Measurements from ENCODE around the gene SDC4. TPM values are rescaled to one million over a fixed set of nuclear protein-coding genes. Genes with fewer than 3 reads are reported as not detected.

The SDC4 gene
- total RNA-seq, 4 donors from 2014 or later, result 41.2 to 72.5 (median 63.4) TPM

GRCh38 chr20:45290677-45291355, 57.4 kb downstream of the SDC4 start:
- Histone ChIP-seq H3K4me1 (peaks cover 0 to 40% (median 4%) of the 10 kb centered on the region in 4 donors), H3K36me3 (no peaks in the 10 kb centered on the region), H3K4me3 (no peak overlapping the region), H3K27me3 (no peaks in the 10 kb centered on the region), H3K9me3 (no peaks in the 10 kb centered on the region), H3K27ac (peak overlapping the region in 1 of 4 donors; percentile 66)
- DNase-seq (ENCODE audit: low spot score in 2 of 2), result peak; percentile 86 to 93
- TF ChIP-seq EP300 (IDR thresholded peaks at IDR 0.05), result peak in 1 of 2 donors; percentile 22
- peak; percentile 71 to 93 (median 88) for TF ChIP-seq CTCF (IDR thresholded peaks at IDR 0.05)
- TF ChIP-seq POLR2A (IDR thresholded peaks at IDR 0.05), result no peak
- 19 to 20% methylated on average over 7 to 8 of the region's 8 CpGs for WGBS, 2 donors

GRCh38 chr20:45289942-45290676, 58.1 kb downstream of the SDC4 start:
- no peaks in the 10 kb centered on the region for H3K36me3 ChIP-seq
- peak in 1 of 2 donors; percentile 14 for DNase-seq (ENCODE audit: low spot score in 2 of 2)
- H3K27ac ChIP-seq, result peak overlapping the region in 1 of 4 donors; percentile 66
- WGBS, 2 donors, result 63 to 64% methylated on average over 13 of the region's 13 CpGs
- peaks cover 0 to 40% (median 4%) of the 10 kb centered on the region in 4 donors for H3K4me1 ChIP-seq
- no peaks in the 10 kb centered on the region for H3K9me3 ChIP-seq
- H3K4me3 ChIP-seq, result no peak overlapping the region
- TF ChIP-seq EP300 (IDR thresholded peaks at IDR 0.05) (no peak), CTCF (IDR thresholded peaks at IDR 0.05) (no peak), POLR2A (IDR thresholded peaks at IDR 0.05) (no peak)
- no peaks in the 10 kb centered on the region for H3K27me3 ChIP-seq

GRCh38 chr20:45288860-45289259, 59.4 kb downstream of the SDC4 start:
- TF ChIP-seq POLR2A (IDR thresholded peaks at IDR 0.05), result no peak
- TF ChIP-seq CTCF (IDR thresholded peaks at IDR 0.05), result no peak
- no peak for TF ChIP-seq EP300 (IDR thresholded peaks at IDR 0.05)
- Histone ChIP-seq H3K9me3 (no peaks in the 10 kb centered on the region), H3K4me3 (no peak overlapping the region), H3K27me3 (no peaks in the 10 kb centered on the region), H3K36me3 (no peaks in the 10 kb centered on the region), H3K4me1 (peaks cover 0 to 31% (median 4%) of the 10 kb centered on the region in 4 donors), H3K27ac (no peak overlapping the region)
- no peak for DNase-seq (ENCODE audit: low spot score in 2 of 2)
- 91 to 92% methylated on average over 5 of the region's 5 CpGs for WGBS, 2 donors

GRCh38 chr20:45288376-45288775, 59.8 kb downstream of the SDC4 start:
- WGBS, 2 donors, result 80% methylated on average over 4 of the region's 4 CpGs
- no peaks in the 10 kb centered on the region for H3K9me3 ChIP-seq
- no peak overlapping the region for H3K27ac ChIP-seq
- no peak overlapping the region for H3K4me3 ChIP-seq
- H3K36me3 ChIP-seq, result no peaks in the 10 kb centered on the region
- DNase-seq (ENCODE audit: low spot score in 2 of 2), result no peak
- no peak for TF ChIP-seq POLR2A (IDR thresholded peaks at IDR 0.05)
- TF ChIP-seq CTCF (IDR thresholded peaks at IDR 0.05), result no peak
- no peak for TF ChIP-seq EP300 (IDR thresholded peaks at IDR 0.05)
- H3K4me1 ChIP-seq, result peaks cover 0 to 26% (median 4%) of the 10 kb centered on the region in 4 donors
- no peaks in the 10 kb centered on the region for H3K27me3 ChIP-seq

- Histone ChIP-seq H3K27me3 (peaks cover 0 to 6% of the 10 kb centered on the region in 2 donors), H3K9me3 (no peaks in the 10 kb centered on the region), H3K4me3 (no peak overlapping the region), H3K4me1 (no peaks in the 10 kb centered on the region), H3K36me3 (no peaks in the 10 kb centered on the region), H3K27ac (no peak overlapping the region)
- TF ChIP-seq POLR2A (IDR thresholded peaks at IDR 0.05), result no peak
- TF ChIP-seq EP300 (IDR thresholded peaks at IDR 0.05), result no peak
- no peak for TF ChIP-seq CTCF (IDR thresholded peaks at IDR 0.05)
- 47 to 62% methylated on average over 4 of the region's 4 CpGs for WGBS, 2 donors
- DNase-seq (ENCODE audit: low spot score in 2 of 2), result no peak
Measured at GRCh38 chr20:45283551-45284057, 64.6 kb downstream of the SDC4 start.
